LNCAP (cell line): ENCODE measurements around the gene REEP3.

Experiments used
- CTCF ChIP-seq: fragments of 450-650 bp; IDR thresholded peaks from 2 replicates; pipeline ENCODE4 v1.5.1; 2017; ENCODE audit warnings: mild to moderate bottlenecking

The REEP3 gene

DNA sequence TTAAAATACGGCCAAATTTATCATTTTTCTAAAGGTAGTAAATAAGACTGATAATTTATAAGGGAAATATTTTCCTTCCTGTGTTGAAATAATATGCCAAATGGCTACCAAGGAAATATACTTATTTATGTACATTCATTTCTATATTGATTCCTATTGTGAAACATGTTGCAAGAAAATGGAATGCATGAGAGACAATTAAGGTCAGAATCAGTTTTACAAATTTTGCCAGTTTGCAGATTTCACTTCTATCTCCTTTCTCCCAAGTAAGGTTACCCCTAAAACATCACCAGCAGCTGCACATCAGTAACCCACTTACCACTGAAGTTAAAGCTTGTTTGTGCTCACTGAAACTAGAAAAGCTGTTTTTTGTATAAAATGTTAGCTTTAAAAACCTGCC, 19.2 kb upstream of the REEP3 start:
- no peak for TF ChIP-seq CTCF

GRCh38 chr10:63502832-63503231, 18.4 kb upstream of the REEP3 start:
- no peak for TF ChIP-seq CTCF

- no peak for TF ChIP-seq CTCF
Observed at GRCh38 chr10:63503395-63503794, 17.8 kb upstream of the REEP3 start.

- no peak for TF ChIP-seq CTCF
Observed at GRCh38 chr10:63504145-63504881, 16.9 kb upstream of the REEP3 start.

GRCh38 chr10:63505562-63505961, 15.6 kb upstream of the REEP3 start:
- no peak for TF ChIP-seq CTCF

- TF ChIP-seq CTCF = no peak
Observed at GRCh38 chr10:63506554-63506953, 14.6 kb upstream of the REEP3 start.

- TF ChIP-seq CTCF = no peak
Observed at GRCh38 chr10:63515002-63515763, 6.0 kb upstream of the REEP3 start.
